Caco-2 (cell line): ENCODE results near the gene PLCXD3. TPM values are rescaled to one million over a fixed set of nuclear protein-coding genes. Genes with fewer than 3 reads are reported as not detected.

Source experiments
- BruUV-seq: library from RNA; stranded (reverse); fragments of 400-500 nt; replicated peaks from 2 replicates; lab custom pipeline; 2021; lab: Mats Ljungman, UMichigan
- CTCF ChIA-PET: fragments of 300-600 bp; sonication (Branson Sonifier 250); formaldehyde crosslinking; loops from one replicate; lab custom pipeline; 2022; ENCODE audit warnings: antibody characterized with exemption; lab: Charles Lee
- POLR2A ChIA-PET: fragments of 300-600 bp; sonication (Branson Sonifier 250); formaldehyde crosslinking; loops from one replicate; lab custom pipeline; 2022; ENCODE audit warnings: antibody characterized with exemption; lab: Charles Lee
- DNase-seq, 2 experiments: peaks; one replicate each; pipeline versions ENCODE4 v3.0.0 to v3.0.0-alpha.2; 2020 to 2022
- H3K27me3 ChIP-seq: replicated peaks from 2 replicates; pipeline ENCODE4 v1.6.0; 2011; ENCODE audit warnings: low read length; ENCODE audit not compliant: control insufficient read depth, insufficient read depth
- H3K36me3 ChIP-seq: 2 replicates; pipeline ENCODE4 v1.5.1; 2011; ENCODE audit warnings: low read length; ENCODE audit not compliant: control insufficient read depth, insufficient read depth
- H3K4me1 ChIP-seq: fragments of 250-450 bp; sonication (Bioruptor Pico); 2 replicates; pipeline ENCODE4 v1.5.1; 2020; ENCODE audit warnings: mild to moderate bottlenecking
- H3K4me3 ChIP-seq: 2 replicates; pipeline ENCODE4 v1.5.1; 2011; ENCODE audit warnings: low read depth, mild to moderate bottlenecking, control low read depth, low read length
- H3K9me3 ChIP-seq: fragments of 250-450 bp; sonication (Bioruptor Pico); 2 replicates; pipeline ENCODE4 v1.5.1; 2020; ENCODE audit warnings: mild to moderate bottlenecking, moderate library complexity
- H3K27ac Mint-ChIP-seq: one replicate; pipeline ENCODE4 v1.8.0; 2022; ENCODE audit warnings: mixed read lengths; ENCODE audit not compliant: unreplicated experiment
- H3K27me3 Mint-ChIP-seq: one replicate; pipeline ENCODE4 v1.8.0; 2022; ENCODE audit warnings: mixed read lengths; ENCODE audit not compliant: insufficient read depth, unreplicated experiment
- H3K36me3 Mint-ChIP-seq: one replicate; pipeline ENCODE4 v1.8.0; 2022; ENCODE audit warnings: mild to moderate bottlenecking, mixed read lengths; ENCODE audit not compliant: insufficient read depth, unreplicated experiment
- H3K4me1 Mint-ChIP-seq: one replicate; pipeline ENCODE4 v1.8.0; 2022; ENCODE audit warnings: low read depth, mixed read lengths; ENCODE audit not compliant: unreplicated experiment
- H3K4me3 Mint-ChIP-seq: one replicate; pipeline ENCODE4 v1.8.0; 2022; ENCODE audit warnings: mild to moderate bottlenecking, moderate library complexity, mixed read lengths; ENCODE audit not compliant: unreplicated experiment
- H3K9me3 Mint-ChIP-seq: one replicate; pipeline ENCODE4 v1.8.0; 2022; ENCODE audit warnings: mixed read lengths; ENCODE audit not compliant: unreplicated experiment
- intact Hi-C: fragments of 100-400 bp; cut with micrococcal nuclease; formaldehyde crosslinking; loops from one replicate; pipeline ENCODE4 v1.10.0; 2022; ENCODE audit not compliant: unreplicated experiment
- total RNA-seq: library from RNA; stranded (reverse); gene quantifications from 2 replicates; pipeline ENCODE4 v1.2.3, GENCODE V29; 2022
- TF ChIP-seq, protein P1 (sequence below), 2 experiments: fragments of 200-600 bp in 1 of 2; IDR thresholded peaks; 1 replicate in 1 of 2; 2 replicates in 1 of 2; pipeline versions ENCODE4 v1.5.1 to v1.8.0; 2011 to 2022; ENCODE audit warnings: antibody characterized with exemption in 1 of 2, control low read depth in 1 of 2, inconsistent platforms in 1 of 2, low read depth in 1 of 2, low read length in 1 of 2, mild to moderate bottlenecking in 1 of 2, moderate library complexity in 1 of 2; ENCODE audit not compliant: insufficient read depth in 1 of 2, severe bottlenecking in 1 of 2, unreplicated experiment in 1 of 2

Gene PLCXD3
- total RNA-seq, 1 experiment from 2014 or later, result 0.20 TPM

DNA sequence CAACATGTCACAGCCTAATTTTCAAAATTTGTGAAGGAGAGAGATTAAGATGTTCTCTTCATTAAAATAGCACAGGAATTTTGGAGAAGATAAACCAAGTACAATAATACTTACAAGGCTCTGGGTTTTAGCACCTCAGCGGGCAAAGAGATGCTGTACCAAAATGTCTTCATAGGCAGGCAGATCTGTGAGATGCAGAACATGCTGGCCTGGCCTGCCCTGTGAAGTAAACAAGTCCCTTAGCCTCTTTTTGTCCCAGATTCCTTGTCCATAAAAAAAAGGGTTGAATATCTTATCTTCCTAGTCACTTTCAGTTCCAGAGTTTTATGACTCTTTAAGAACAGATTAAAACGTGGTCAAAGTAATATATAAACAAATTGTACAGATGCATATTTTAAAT, 244.0 kb downstream of the PLCXD3 start:
- ChIA-PET POLR2A (no interaction called here), CTCF (no interaction called here)
- Mint-ChIP-seq H3K27ac (no peak overlapping the region), H3K9me3 (no peaks in the 10 kb centered on the region), H3K4me3 (no peak overlapping the region), H3K36me3 (no peaks in the 10 kb centered on the region), H3K27me3 (peaks cover 3% of the 10 kb centered on the region), H3K4me1 (peaks cover 6% of the 10 kb centered on the region)
- no peaks in the 10 kb centered on the region for H3K9me3 ChIP-seq
- H3K4me3 ChIP-seq, result no peak overlapping the region
- BruUV-seq, result no TSS peak
- 0 out of 2 replicates have a peak, but pooled peaks cover 9% of the 10 kb centered on the region for H3K4me1 ChIP-seq
- TF ChIP-seq, protein P1, sequence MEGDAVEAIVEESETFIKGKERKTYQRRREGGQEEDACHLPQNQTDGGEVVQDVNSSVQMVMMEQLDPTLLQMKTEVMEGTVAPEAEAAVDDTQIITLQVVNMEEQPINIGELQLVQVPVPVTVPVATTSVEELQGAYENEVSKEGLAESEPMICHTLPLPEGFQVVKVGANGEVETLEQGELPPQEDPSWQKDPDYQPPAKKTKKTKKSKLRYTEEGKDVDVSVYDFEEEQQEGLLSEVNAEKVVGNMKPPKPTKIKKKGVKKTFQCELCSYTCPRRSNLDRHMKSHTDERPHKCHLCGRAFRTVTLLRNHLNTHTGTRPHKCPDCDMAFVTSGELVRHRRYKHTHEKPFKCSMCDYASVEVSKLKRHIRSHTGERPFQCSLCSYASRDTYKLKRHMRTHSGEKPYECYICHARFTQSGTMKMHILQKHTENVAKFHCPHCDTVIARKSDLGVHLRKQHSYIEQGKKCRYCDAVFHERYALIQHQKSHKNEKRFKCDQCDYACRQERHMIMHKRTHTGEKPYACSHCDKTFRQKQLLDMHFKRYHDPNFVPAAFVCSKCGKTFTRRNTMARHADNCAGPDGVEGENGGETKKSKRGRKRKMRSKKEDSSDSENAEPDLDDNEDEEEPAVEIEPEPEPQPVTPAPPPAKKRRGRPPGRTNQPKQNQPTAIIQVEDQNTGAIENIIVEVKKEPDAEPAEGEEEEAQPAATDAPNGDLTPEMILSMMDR (IDR thresholded peaks at IDR 0.05; ENCODE audit: insufficient read depth in 1 of 2, low read depth in 1 of 2, low read length in 1 of 2, severe bottlenecking in 1 of 2, unreplicated experiment in 1 of 2), result no peak
- no peak for DNase-seq
- no peaks in the 10 kb centered on the region for H3K36me3 ChIP-seq
- intact Hi-C loops, result no loop called here
- no peaks in the 10 kb centered on the region for H3K27me3 ChIP-seq

GRCh38 chr5:41264019-41264418, 246.4 kb downstream of the PLCXD3 start:
- Mint-ChIP-seq H3K27ac (no peak overlapping the region), H3K4me3 (no peak overlapping the region), H3K27me3 (peaks cover 3% of the 10 kb centered on the region), H3K36me3 (no peaks in the 10 kb centered on the region), H3K4me1 (peaks cover 6% of the 10 kb centered on the region), H3K9me3 (no peaks in the 10 kb centered on the region)
- TF ChIP-seq, protein P1 (IDR thresholded peaks at IDR 0.05; ENCODE audit: insufficient read depth in 1 of 2, low read depth in 1 of 2, low read length in 1 of 2, severe bottlenecking in 1 of 2, unreplicated experiment in 1 of 2), result no peak
- no peaks in the 10 kb centered on the region for H3K9me3 ChIP-seq
- DNase-seq, result no peak
- 0 out of 2 replicates have a peak, but pooled peaks cover 9% of the 10 kb centered on the region for H3K4me1 ChIP-seq
- H3K36me3 ChIP-seq, result no peaks in the 10 kb centered on the region
- no peaks in the 10 kb centered on the region for H3K27me3 ChIP-seq
- intact Hi-C loops, result no loop called here
- CTCF ChIA-PET, result no interaction called here
- H3K4me3 ChIP-seq, result no peak overlapping the region
- BruUV-seq, result no TSS peak
- POLR2A ChIA-PET, result no interaction called here

DNA sequence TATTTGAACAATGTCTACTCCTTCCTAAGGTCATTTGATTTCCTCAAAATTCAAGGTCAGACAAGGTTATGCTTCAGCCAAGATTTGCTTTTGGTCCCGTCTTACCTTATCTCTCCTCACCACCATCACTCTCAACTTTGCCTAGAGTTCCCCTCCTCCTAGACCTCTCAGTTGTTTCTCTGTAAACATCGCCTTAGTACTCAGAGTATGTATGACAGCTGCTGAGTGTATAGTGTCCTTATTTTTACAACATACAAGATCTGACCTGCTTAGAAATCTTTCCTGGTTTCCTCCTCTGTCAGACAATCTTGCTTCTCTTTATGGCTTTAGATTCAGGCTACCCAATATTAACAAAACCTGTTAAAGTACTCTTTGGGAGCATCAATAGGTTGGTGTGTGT, 247.1 kb downstream of the PLCXD3 start:
- no peak for DNase-seq
- H3K4me3 ChIP-seq, result no peak overlapping the region
- H3K27me3 ChIP-seq, result no peaks in the 10 kb centered on the region
- H3K36me3 ChIP-seq, result no peaks in the 10 kb centered on the region
- POLR2A ChIA-PET, result no interaction called here
- no peaks in the 10 kb centered on the region for H3K9me3 ChIP-seq
- 0 out of 2 replicates have a peak, but pooled peaks cover 9% of the 10 kb centered on the region for H3K4me1 ChIP-seq
- no TSS peak for BruUV-seq
- intact Hi-C loops, result no loop called here
- CTCF ChIA-PET, result no interaction called here
- TF ChIP-seq, protein P1 (IDR thresholded peaks at IDR 0.05; ENCODE audit: insufficient read depth in 1 of 2, low read depth in 1 of 2, low read length in 1 of 2, severe bottlenecking in 1 of 2, unreplicated experiment in 1 of 2), result no peak
- H3K27ac Mint-ChIP-seq, result no peak overlapping the region
- peaks cover 3% of the 10 kb centered on the region for H3K27me3 Mint-ChIP-seq
- no peaks in the 10 kb centered on the region for H3K36me3 Mint-ChIP-seq
- no peak overlapping the region for H3K4me3 Mint-ChIP-seq
- H3K9me3 Mint-ChIP-seq, result no peaks in the 10 kb centered on the region
- peaks cover 6% of the 10 kb centered on the region for H3K4me1 Mint-ChIP-seq
